T-helper 2 cell treated with Interferon-gamma antibody and Interleukin-4, amounts not matched to agents 5 μg/mL and 100 μg/mL, for 36 hours (primary cell): ENCODE measurements around the gene NISCH.
A peak's percentile ranks its signal among the peaks of the same experiment; 100 is the strongest.

Experiments used
- DNase-seq: peaks from one replicate; pipeline ENCODE4 v3.0.0; 2021; ENCODE audit warnings: low spot score
- H3K27ac Mint-ChIP-seq: one replicate; pipeline ENCODE4 v1.8.0; 2021; ENCODE audit warnings: mild to moderate bottlenecking, mixed read lengths
- H3K27me3 Mint-ChIP-seq: one replicate; pipeline ENCODE4 v1.8.0; 2021; ENCODE audit warnings: low read depth, mixed read lengths
- H3K36me3 Mint-ChIP-seq: one replicate; pipeline ENCODE4 v1.8.0; 2021; ENCODE audit warnings: low read depth, mixed read lengths
- H3K4me1 Mint-ChIP-seq: one replicate; pipeline ENCODE4 v1.8.0; 2021; ENCODE audit warnings: low read depth, mixed read lengths
- H3K4me3 Mint-ChIP-seq: one replicate; pipeline ENCODE4 v1.8.0; 2022; ENCODE audit warnings: mild to moderate bottlenecking, moderate library complexity, mixed read lengths
- H3K9me3 Mint-ChIP-seq: one replicate; pipeline ENCODE4 v1.8.0; 2021; ENCODE audit warnings: mixed read lengths

NISCH gene

GRCh38 chr3:52529376-52530333 is 74.3 kb downstream of the NISCH start:
- Mint-ChIP-seq H3K27ac (no peak overlapping the region), H3K4me1 (peaks cover 6% of the 10 kb centered on the region)
- no peak for DNase-seq

GRCh38 chr3:52530918-52531826 is 75.8 kb downstream of the NISCH start:
- Mint-ChIP-seq H3K9me3 (no peaks in the 10 kb centered on the region), H3K36me3 (no peaks in the 10 kb centered on the region)

More at GRCh38 chr3:52529376-52530333, 74.3 kb downstream of the NISCH start:
- no peaks in the 10 kb centered on the region for H3K9me3 Mint-ChIP-seq
- no peaks in the 10 kb centered on the region for H3K27me3 Mint-ChIP-seq
- no peak overlapping the region for H3K4me3 Mint-ChIP-seq
- H3K36me3 Mint-ChIP-seq: no peaks in the 10 kb centered on the region

GRCh38 chr3:52531860-52532516 is 76.6 kb downstream of the NISCH start:
- Mint-ChIP-seq H3K27me3 (no peaks in the 10 kb centered on the region), H3K4me3 (peak overlapping the region; percentile 81), H3K4me1 (peaks cover 15% of the 10 kb centered on the region), H3K27ac (no peak overlapping the region), H3K36me3 (peaks cover 2% of the 10 kb centered on the region), H3K9me3 (no peaks in the 10 kb centered on the region)
- no peak for DNase-seq

More at GRCh38 chr3:52530918-52531826, 75.8 kb downstream of the NISCH start:
- Mint-ChIP-seq H3K27me3 (no peaks in the 10 kb centered on the region), H3K4me3 (no peak overlapping the region), H3K27ac (no peak overlapping the region), H3K4me1 (peaks cover 13% of the 10 kb centered on the region)
- DNase-seq: no peak

- H3K27ac Mint-ChIP-seq: peak overlapping the region; percentile 20
- no peaks in the 10 kb centered on the region for H3K9me3 Mint-ChIP-seq
- peak overlapping the region; percentile 81 for H3K4me3 Mint-ChIP-seq
- DNase-seq: no peak
- H3K4me1 Mint-ChIP-seq: peaks cover 18% of the 10 kb centered on the region
- H3K27me3 Mint-ChIP-seq: no peaks in the 10 kb centered on the region
- H3K36me3 Mint-ChIP-seq: peaks cover 4% of the 10 kb centered on the region
These were observed 77.1 kb downstream of the NISCH start for GRCh38 chr3:52532517-52532837.

GRCh38 chr3:52532838-52533622 is 77.6 kb downstream of the NISCH start:
- DNase-seq: no peak
- Mint-ChIP-seq H3K9me3 (no peaks in the 10 kb centered on the region), H3K4me1 (peaks cover 23% of the 10 kb centered on the region), H3K4me3 (peak overlapping the region; percentile 81), H3K36me3 (peaks cover 9% of the 10 kb centered on the region), H3K27me3 (no peaks in the 10 kb centered on the region), H3K27ac (peak overlapping the region; percentile 20)

- peak; percentile 80 for DNase-seq
- Mint-ChIP-seq H3K36me3 (peaks cover 12% of the 10 kb centered on the region), H3K4me3 (peak within 1 kb of the TSS; percentile 88), H3K27me3 (no peaks in the 10 kb centered on the region), H3K9me3 (no peaks in the 10 kb centered on the region), H3K27ac (peak within 1 kb of the TSS; percentile 72), H3K4me1 (peaks cover 27% of the 10 kb centered on the region)
These were observed 78.3 kb downstream of the NISCH start, which contains the start of gene NT5DC2 for GRCh38 chr3:52533623-52534280. NT5DC2 (minus strand) TSS chr3:52533857; CDS start chr3:52533737, 120 bp downstream.

- no peaks in the 10 kb centered on the region for H3K9me3 Mint-ChIP-seq
- H3K4me3 Mint-ChIP-seq: peak overlapping the region; percentile 88
- no peak for DNase-seq
- H3K27me3 Mint-ChIP-seq: no peaks in the 10 kb centered on the region
- peak overlapping the region; percentile 72 for H3K27ac Mint-ChIP-seq
- H3K36me3 Mint-ChIP-seq: peaks cover 19% of the 10 kb centered on the region
- H3K4me1 Mint-ChIP-seq: peaks cover 34% of the 10 kb centered on the region
These were observed 79.1 kb downstream of the NISCH start for GRCh38 chr3:52534281-52535183.

GRCh38 chr3:52535411-52536111 is 80.2 kb downstream of the NISCH start:
- H3K4me3 Mint-ChIP-seq: peak overlapping the region; percentile 95
- H3K36me3 Mint-ChIP-seq: peaks cover 20% of the 10 kb centered on the region
- peak overlapping the region; percentile 76 for H3K27ac Mint-ChIP-seq
- no peaks in the 10 kb centered on the region for H3K9me3 Mint-ChIP-seq
- peaks cover 37% of the 10 kb centered on the region for H3K4me1 Mint-ChIP-seq
- no peak for DNase-seq
- no peaks in the 10 kb centered on the region for H3K27me3 Mint-ChIP-seq

- H3K36me3 Mint-ChIP-seq: peaks cover 21% of the 10 kb centered on the region
- H3K9me3 Mint-ChIP-seq: no peaks in the 10 kb centered on the region
- H3K4me1 Mint-ChIP-seq: peaks cover 38% of the 10 kb centered on the region
- peak overlapping the region; percentile 95 for H3K4me3 Mint-ChIP-seq
- H3K27ac Mint-ChIP-seq: peak overlapping the region; percentile 76
- no peaks in the 10 kb centered on the region for H3K27me3 Mint-ChIP-seq
- DNase-seq: no peak
These were observed 80.6 kb downstream of the NISCH start for GRCh38 chr3:52536112-52536368.

- Mint-ChIP-seq H3K27ac (peak within 1 kb of the TSS; percentile 96), H3K4me1 (peaks cover 41% of the 10 kb centered on the region), H3K36me3 (peaks cover 24% of the 10 kb centered on the region), H3K27me3 (no peaks in the 10 kb centered on the region), H3K4me3 (peak within 1 kb of the TSS; percentile 95), H3K9me3 (no peaks in the 10 kb centered on the region)
- DNase-seq: peak; percentile 99
These were observed 81.2 kb downstream of the NISCH start, which contains the start of gene UQCC5 for GRCh38 chr3:52536369-52537164. UQCC5 (plus strand) TSS chr3:52536605; CDS start chr3:52536756, 151 bp downstream.

- no peak for DNase-seq
- peak overlapping the region; percentile 96 for H3K27ac Mint-ChIP-seq
- H3K36me3 Mint-ChIP-seq: peaks cover 27% of the 10 kb centered on the region
- H3K4me3 Mint-ChIP-seq: peak overlapping the region; percentile 95
- peaks cover 41% of the 10 kb centered on the region for H3K4me1 Mint-ChIP-seq
- H3K27me3 Mint-ChIP-seq: no peaks in the 10 kb centered on the region
- no peaks in the 10 kb centered on the region for H3K9me3 Mint-ChIP-seq
These were observed 81.8 kb downstream of the NISCH start for GRCh38 chr3:52537165-52537620.
